HG03469 (cell line): ENCODE data around the gene RAB3IL1.
"Not testable (repeated sequence)": the region's sequence is repeated elsewhere in the genome, so short reads cannot be mapped to it uniquely, and the experiment has no call there.

Source experiments
- ATAC-seq: cut with Tn5 transposase; IDR thresholded peaks from one replicate; pipeline ENCODE4 v1.9.1; 2021; ENCODE audit warnings: mild to moderate bottlenecking, moderate library complexity, moderate number of reproducible peaks; ENCODE audit not compliant: unreplicated experiment

Gene RAB3IL1

GRCh38 chr11:61887839-61888494 lies 29.4 kb downstream of the RAB3IL1 start:
- ATAC-seq: no peak

GRCh38 chr11:61886643-61887042 lies 30.7 kb downstream of the RAB3IL1 start:
- no peak for ATAC-seq

GRCh38 chr11:61885784-61886580 lies 31.4 kb downstream of the RAB3IL1 start:
- ATAC-seq: no peak

GRCh38 chr11:61885166-61885778 lies 32.1 kb downstream of the RAB3IL1 start:
- no peak for ATAC-seq

- no peak for ATAC-seq
Measured at GRCh38 chr11:61883947-61884346, 33.4 kb downstream of the RAB3IL1 start.

- no peak for ATAC-seq
Measured at GRCh38 chr11:61883327-61883726, 34.0 kb downstream of the RAB3IL1 start.

GRCh38 chr11:61882879-61883278 lies 34.5 kb downstream of the RAB3IL1 start:
- ATAC-seq: no peak

- not testable (repeated sequence) for ATAC-seq
Measured at GRCh38 chr11:61882267-61882666, 35.1 kb downstream of the RAB3IL1 start.

- no peak for ATAC-seq
Measured at GRCh38 chr11:61881397-61881796, 36.0 kb downstream of the RAB3IL1 start.

- no peak for ATAC-seq
Measured at GRCh38 chr11:61880454-61880853, 36.9 kb downstream of the RAB3IL1 start.

GRCh38 chr11:61880031-61880430 lies 37.3 kb downstream of the RAB3IL1 start:
- ATAC-seq: no peak

- ATAC-seq: no peak
Measured at GRCh38 chr11:61879152-61879551, 38.2 kb downstream of the RAB3IL1 start.

- ATAC-seq: no peak
Measured at GRCh38 chr11:61875698-61876097, 41.7 kb downstream of the RAB3IL1 start.

GRCh38 chr11:61874853-61875252 lies 42.5 kb downstream of the RAB3IL1 start:
- no peak for ATAC-seq

- no peak for ATAC-seq
Measured at GRCh38 chr11:61874377-61874809, 43.0 kb downstream of the RAB3IL1 start.

GRCh38 chr11:61873588-61874376 lies 43.6 kb downstream of the RAB3IL1 start:
- ATAC-seq: no peak

- ATAC-seq: no peak
Measured at GRCh38 chr11:61872935-61873565, 44.3 kb downstream of the RAB3IL1 start.

- no peak for ATAC-seq
Measured at GRCh38 chr11:61871158-61871597, 46.2 kb downstream of the RAB3IL1 start.

- ATAC-seq: no peak
Measured at GRCh38 chr11:61870541-61871031, 46.8 kb downstream of the RAB3IL1 start.

- no peak for ATAC-seq
Measured at GRCh38 chr11:61869708-61870451, 47.5 kb downstream of the RAB3IL1 start.
